Loucy (cell line): ENCODE measurements around the gene KRT77.

Experiments
- CTCF ChIP-seq: fragments of 200-600 bp; sonication (generic); conservative IDR thresholded peaks from 2 replicates; pipeline ENCODE4 v1.5.1; 2014; ENCODE audit warnings: mild to moderate bottlenecking, antibody characterized with exemption, low read length
- EZH2phosphoT487 ChIP-seq: fragments of 200-600 bp; IDR thresholded peaks from 2 replicates; pipeline ENCODE4 v1.6.1; 2018; ENCODE audit warnings: antibody characterized with exemption, mild to moderate bottlenecking, moderate library complexity, borderline replicate concordance

DNA sequence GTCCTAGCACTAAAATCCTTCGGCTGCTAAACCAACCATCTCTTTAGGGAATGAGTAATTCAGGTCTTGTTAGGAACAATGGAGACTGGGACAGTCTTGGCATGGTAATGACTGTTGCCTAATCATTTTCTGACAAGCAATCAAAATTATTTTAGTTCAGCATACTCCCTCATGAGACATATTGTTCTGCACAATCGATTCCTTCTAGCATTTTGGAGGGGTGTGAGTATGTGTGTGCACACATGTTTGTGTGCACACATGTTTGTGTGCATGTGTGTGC, 21.0 kb downstream of the KRT77 start:
- TF ChIP-seq EZH2phosphoT487: no peak
- no peak for TF ChIP-seq CTCF
